ENCODE measurements around the gene RGS3.

Gene RGS3

DNA sequence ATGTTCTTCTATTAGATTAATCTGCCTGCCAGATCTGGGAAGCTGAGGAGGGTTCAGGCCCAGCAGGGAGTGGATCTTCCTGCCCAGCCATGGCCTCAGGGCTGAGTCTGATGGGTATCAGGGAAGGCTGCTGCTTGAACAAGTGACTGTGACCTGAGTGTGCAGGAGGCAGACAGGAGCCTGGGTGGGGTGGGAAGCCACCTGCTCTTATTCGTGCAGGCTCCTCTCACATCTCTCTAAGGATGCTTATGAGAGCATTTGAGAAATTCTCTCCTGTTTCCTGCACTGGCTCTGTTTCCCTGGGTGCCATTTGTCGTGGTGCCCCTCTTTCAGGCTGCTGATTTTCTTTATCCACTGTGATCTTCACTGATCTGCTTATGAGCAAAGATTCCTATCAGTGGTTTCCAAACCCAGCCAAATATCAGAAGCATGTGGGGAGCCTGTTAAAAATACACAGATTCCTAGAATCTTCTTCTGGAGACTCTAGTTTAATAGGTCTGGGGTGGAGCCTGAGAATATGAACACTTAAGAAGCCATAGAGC is 2.1 kb downstream of the RGS3 start:
- DNase-seq (ENCODE audit: low spot score): no peak

DNA sequence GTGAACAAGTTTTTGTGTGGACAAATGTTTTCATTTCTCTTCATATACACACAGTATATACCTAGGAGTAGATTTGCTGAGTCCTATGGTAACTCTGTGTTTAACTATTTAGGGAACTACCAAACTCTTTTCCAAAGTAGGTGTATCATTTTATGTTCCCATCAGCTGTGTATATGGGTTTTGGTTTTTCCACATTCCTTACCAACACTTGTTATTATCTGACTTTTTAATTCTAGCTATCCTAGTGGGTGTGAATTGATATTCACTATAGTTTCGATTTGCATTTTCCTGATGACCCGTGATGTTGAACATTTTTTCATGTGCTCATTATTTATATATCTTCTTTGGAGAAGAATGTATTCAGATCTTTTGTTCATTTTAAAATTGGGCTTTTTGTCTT is 3.7 kb downstream of the RGS3 start:
- DNase-seq (ENCODE audit: low spot score): no peak

DNA sequence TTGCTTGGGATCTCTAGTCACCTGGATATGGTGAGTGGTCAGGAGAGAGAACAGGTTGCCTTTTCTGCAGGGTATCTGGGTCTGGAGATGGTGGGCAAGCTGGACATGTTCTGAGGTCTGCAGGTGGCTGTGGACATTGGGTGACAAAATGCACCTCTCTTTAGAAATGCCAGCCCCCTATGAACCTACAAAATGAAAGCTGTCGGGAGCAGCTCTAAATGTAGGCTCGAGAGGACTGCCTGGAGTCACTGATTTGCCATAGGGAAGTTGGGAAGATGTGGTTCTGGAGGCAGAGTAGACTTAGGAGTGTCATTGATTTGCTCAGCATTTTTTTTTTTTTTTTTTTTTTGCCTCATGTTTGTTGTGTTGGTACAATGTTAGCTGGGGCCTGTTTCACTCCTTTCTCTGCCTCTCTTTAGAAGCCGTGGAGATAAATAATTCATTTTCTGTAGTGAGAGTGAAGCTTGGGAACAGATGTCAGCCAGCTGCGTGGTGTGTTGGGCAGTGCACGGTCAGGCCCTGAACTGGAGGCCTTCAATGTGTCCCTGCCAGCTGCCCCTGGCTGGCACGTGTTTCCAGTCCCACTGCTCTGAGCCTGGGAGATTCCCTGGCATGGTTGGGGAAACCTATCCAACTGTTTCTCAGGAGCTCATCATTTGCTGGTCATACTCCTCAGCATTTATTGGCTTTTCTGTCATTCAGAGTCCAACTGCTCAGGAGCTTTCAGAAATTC is 5.4 kb downstream of the RGS3 start:
- DNase-seq (ENCODE audit: low spot score): peak; percentile 55

DNA sequence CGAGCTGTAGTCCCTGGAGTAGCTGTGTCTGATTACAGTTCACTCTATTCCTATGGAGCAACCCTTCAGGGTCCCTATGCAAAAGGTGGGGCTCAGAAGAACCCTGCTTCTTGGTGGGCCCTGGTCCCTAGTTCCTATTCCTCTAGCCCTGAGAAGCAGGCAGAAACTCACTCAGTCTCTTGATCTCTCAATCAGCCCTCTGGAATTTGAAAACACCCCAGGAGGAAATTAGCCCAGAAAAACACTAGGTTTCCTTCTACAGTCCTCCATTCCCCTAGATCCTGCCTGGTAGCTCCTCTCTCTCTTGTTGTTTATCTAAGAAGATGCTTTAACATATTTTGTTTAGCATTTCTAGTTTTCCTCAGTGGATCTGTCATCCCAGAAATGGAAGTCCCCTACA is 7.6 kb downstream of the RGS3 start:
- no peak for DNase-seq (ENCODE audit: low spot score)

DNA sequence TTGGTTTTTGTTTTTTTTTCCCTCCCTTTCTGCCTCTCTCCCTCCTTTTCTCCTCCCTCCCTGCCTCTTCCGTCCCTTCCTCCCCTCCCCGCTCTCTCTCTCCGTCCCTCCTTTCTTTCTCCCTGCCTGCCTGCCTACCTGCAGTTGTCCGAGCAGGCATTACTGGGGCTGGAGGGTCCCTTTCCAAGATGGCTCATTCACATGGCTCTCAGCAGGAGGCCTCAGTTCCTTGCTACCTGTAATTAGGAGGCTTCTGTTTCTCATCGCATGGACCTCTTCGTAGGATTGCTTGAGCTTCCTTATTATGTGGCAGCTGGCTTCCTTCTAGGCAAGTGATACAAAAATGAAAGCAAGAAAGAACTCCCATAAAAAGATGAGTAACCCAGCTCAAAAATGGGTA is 8.0 kb downstream of the RGS3 start:
- DNase-seq (ENCODE audit: low spot score): no peak

DNA sequence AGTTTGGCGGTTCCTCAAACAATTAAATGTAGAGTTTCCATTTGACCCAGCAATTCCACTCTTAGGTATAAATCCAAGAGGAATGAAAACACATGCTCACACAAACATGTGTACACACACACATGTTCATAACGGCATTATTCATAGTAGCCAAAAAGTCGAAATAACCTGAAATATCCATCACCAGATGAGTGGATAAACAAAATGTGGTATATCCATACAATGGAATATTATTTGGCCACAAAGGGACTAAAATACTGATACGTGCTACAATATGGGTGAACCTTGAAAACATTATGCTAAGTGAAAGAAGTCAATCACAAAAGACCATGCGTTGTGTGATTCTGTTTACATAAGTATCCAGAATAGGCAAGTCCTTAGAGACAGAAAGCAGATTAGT is 8.7 kb downstream of the RGS3 start:
- DNase-seq (ENCODE audit: low spot score): no peak

DNA sequence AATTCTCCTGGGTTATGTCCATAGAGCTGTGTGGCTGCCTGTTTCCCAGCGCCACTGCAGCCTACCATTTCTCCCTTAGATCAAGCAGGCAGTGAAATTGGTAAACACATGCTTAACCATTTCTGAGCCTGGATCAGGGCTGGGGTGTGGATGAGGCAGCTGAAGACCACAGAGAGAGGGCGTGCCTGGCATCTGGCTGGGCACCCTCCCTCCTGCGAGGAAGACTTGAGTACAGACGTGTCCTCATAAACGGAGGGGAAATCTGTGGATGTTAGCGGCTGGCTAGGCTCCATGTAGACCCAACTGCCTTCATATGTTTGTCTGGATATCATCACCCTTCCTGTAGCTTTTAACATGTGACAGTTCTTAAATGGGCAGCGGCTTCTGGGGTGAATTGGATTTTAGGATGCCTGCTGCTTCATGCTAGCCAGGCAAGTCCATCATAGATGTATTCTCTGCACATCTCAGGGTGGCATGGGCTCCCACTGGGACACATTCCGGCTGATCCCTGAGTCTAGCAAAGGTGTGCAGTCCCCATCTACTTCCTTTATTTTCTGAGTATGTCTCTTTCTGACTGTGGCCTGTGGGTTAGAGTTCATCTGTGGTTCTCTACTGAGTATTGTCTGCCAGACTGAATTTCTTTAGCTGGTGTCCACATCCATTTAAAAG is 11.0 kb downstream of the RGS3 start:
- DNase-seq (ENCODE audit: low spot score): no peak

DNA sequence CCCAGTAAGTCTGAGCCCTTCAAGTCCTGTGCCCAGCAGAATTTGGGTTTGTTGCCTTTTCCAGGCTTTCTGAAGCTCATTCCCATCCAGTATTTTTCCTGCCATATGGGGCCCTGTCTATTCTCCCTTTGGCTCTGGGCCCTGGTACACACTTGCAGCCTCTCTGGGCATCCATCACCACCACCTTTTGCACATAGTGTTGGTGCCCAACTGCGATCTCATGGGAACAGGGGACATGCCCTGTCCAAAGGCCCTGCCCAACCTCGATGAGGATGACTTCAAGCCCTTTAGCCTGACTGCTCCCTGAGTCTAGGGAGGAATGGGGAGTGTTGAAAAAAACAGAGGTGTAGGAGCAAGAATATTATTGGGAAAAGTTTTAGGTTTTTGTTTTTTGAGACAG is 11.5 kb downstream of the RGS3 start:
- DNase-seq (ENCODE audit: low spot score): no peak

DNA sequence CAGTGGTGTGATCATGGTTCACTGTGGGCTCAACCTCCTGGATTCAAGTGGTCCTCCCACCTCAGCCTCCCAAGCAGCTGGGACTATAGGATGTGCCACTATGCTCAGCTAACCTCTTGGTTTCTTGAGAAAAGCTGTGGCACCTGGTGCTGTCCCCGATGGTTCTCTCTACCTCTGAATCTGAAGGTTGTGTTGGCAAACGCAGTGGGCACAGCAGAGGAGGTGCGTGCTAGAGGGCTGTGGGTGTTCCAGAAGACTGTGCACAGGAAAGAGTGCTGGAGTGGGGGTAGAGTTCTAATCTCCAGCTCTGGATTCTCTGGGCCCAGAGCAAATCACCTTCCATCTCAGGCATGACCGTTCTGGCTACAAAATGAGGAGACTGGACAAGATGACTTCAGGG is 12.5 kb downstream of the RGS3 start:
- DNase-seq (ENCODE audit: low spot score): no peak

DNA sequence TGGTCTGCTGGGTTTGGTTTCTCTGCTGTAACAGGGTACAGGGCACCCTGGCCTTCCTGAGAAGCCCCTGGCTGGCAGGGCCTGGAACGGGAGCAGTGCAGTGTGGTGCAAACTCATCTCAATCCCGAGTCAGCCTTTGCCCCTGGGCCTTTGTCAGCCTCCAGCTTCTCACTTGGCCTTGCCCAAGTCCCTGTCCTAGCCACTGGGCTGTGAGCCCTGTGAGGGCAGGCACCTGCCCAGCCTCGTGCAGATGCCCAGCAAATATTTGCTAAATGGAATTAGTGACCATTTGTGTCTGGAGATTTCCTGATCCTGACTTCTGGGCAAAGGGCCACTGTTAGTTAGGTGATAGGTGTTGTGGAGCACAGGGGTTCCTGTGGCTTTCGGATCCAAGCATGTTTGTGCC is 13.0 kb downstream of the RGS3 start:
- no peak for DNase-seq (ENCODE audit: low spot score)

DNA sequence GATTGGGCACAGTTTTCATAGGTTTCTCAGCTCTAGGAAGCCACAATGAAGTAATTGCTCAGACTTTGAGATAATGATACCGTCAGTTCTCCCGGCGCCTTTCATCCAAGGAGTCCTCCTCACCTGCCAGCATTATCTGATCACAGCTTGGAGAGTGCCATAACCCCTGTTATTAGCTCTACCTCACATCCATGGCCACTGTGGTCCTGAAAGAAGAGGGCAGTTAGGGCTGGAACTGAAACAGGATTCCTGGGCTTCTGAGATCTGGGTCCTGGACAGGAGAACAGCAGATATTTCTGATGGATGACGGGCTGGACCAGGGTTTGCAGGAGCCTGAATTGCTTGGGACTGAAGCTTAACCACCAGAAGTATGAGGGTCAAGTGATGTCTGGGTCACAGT is 13.5 kb downstream of the RGS3 start:
- DNase-seq (ENCODE audit: low spot score): no peak

DNA sequence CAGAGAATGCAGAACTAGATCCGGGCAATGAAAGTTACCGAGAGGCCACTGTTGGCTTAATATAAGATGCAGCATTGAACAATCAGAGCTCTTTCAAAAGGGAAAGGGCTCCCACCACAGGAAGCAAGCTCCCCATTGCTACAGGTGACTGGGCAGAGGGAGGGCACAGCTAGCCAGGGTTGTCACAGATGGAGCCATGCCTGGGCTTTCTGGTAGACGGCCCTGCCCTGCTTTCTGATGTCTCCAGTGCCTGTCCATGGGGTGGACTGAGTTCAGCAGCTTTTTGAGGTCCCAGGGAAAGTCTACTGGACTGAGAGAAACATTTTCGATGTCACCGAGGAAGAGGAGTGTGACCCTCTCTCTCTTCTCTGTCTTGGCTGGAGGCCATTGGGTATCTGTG is 14.1 kb downstream of the RGS3 start:
- no peak for DNase-seq (ENCODE audit: low spot score)

DNA sequence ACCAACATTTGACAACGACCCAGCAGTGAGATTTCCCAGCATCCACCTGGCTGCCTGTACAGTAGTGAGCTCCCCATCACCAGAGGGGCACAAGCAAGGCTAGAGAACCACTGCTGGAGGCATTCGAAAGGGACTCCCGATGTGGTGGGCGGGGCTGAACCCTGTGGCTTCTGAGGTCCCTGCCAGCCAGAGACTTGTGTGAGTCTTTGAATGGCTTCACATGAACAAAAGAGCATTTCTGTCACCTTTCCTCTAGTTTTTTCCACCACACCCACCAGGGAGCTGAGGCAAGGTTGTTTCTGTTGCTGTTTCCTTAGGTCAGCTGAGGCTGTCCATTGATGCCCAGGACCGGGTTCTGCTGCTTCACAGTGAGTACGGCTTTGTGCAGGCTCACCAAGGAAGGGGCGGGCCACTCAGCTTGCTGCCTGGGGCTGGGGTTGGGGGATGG is 15.7 kb downstream of the RGS3 start:
- no peak for DNase-seq (ENCODE audit: low spot score)

DNA sequence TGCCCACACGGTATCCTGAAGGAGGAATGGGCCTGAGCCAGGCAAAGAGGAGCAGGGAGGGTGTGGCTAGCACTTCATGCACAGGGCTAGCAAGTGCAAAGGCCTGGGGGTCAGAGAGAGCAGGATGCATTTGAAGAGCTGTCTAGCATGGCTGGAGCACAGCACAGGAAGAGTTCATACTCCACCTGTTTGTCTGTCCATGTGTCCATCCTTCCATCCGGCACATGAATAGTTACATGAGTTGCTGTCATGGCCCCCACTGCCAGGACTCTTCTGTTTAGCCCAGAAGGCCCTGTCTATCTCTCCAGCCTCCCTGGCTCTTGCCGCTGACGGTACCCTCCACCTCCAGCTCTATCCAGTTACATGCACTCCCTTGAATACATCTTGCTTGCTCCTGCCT is 17.1 kb downstream of the RGS3 start:
- no peak for DNase-seq (ENCODE audit: low spot score)

DNA sequence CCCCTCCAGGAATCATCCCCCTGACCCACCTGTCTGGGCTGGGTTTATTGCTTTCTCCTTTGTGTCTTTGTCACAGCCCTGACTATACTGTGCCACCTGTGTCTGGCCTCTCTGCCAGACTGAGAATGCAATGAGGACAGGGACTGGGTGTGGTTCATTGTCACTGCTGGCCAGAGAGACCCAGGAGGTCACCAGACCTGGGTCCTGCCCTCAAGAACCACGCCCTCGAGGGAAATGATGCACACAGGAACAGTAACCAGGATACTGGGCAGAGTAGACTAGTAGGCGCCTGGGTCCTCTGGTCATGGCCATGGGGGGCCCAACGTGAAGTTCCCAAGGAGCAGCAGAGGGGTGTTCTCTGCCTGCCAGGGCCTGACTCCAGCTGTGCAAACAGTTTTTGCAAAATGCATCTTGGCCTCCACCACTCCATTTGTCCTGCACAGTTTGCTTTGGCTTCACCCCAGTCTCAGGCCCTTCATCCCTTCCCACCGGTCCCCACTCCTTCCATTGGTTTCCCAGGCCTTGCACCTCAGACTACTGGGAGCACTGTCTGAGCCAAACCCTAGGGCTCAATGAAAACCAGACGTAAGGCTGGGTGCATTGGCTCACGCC is 17.8 kb downstream of the RGS3 start:
- DNase-seq (ENCODE audit: low spot score): no peak

DNA sequence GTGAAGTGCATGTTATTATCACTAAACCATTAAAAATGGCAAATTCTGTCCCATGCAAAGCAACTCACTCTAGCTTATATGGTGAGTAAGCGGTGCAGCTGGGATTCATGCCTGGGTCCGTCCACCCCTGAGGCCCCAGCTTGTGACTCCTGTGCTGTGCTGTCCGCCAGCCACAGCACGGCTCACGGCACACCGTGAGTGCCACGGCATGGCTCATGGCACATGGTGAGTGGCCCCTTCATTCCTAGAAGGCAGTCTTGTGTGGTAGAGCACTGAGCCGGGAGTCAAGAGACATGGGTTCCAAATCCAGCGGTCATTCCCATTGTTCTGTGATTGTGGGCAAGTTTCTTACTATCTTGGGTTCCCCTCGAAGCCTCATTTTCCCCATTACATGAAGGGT is 18.8 kb downstream of the RGS3 start:
- DNase-seq (ENCODE audit: low spot score): no peak

DNA sequence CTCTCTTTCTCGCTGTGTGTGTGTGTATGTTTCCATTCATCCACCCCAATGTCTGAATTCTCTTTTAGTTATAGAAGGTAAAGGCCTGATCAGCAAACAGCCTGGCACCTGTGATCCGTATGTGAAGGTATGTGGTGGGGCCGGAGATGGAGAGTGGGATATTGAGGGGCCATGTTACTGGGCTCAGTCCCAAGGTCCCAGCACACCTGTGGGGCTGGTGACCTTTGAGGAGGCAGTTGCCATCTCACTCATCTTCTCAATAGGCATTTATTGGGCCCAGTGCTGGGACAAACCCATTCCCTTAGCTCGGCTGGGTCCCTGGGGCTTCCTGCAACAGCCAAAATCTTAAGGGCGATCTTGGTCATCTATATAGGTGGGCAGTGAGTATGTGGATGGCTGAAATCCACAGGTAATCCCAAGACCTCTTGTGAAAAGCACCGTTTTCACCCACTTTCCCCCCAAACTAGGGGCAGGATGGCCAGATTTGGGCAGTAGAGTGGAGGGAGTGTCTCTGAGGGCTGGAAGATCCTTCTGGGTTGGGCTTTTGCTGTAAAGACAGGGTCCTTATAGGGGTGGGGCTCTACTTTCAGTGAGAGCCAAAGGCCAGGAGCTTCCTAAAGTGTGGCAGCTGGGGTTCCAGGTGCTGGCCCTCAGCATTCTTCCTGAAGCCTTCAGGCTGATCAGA is 19.6 kb downstream of the RGS3 start:
- no peak for DNase-seq (ENCODE audit: low spot score)

DNA sequence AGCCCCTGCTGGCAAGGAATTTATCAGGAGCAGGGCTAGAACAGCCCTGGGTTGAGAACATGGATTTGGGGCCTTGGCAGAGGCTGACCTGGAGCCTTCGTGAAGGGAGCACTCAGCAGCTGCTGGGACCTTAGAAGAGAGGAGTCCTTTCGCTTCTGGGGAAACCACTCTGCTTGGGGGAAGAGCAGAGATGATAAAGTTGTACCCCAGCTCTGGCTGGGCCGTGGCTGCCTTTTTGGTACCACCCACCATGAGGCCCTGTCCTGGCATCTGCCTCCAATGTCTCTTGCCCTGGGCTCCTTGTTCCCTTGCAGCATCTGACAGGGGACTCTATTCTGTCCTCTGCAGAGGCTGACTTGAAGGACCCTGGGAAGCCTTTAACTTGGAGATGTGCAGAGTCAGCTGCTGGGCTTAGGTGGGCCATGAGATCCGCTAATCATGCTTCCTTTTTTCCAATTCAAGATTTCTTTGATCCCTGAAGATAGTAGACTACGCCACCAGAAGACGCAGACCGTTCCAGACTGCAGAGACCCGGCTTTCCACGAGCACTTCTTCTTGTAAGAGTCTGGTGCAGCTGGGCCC is 20.2 kb downstream of the RGS3 start:
- DNase-seq (ENCODE audit: low spot score): no peak

DNA sequence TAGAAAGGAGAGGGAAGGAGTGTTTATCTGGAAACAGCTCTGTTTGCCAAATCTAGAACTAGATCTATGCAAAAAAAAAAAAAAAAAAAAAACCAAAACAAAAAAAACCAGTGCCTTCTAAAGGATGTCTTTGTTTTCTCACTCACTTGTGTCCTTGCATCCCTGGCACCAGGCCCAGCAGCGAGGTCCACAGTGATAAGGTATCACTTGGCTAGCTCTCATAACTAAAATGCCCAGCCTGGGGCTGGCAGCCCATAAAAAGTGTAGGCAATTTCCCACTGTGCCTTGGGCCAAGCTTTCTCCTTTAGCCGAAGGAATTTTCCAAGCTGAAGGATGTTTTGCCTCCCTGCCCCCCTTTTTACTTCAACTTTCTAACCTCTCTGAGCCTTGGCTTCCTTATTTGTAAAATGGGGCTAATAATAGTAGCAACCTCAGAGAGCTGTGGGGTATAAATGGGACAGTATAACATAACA is 20.8 kb downstream of the RGS3 start:
- peak; percentile 23 for DNase-seq (ENCODE audit: low spot score)

DNA sequence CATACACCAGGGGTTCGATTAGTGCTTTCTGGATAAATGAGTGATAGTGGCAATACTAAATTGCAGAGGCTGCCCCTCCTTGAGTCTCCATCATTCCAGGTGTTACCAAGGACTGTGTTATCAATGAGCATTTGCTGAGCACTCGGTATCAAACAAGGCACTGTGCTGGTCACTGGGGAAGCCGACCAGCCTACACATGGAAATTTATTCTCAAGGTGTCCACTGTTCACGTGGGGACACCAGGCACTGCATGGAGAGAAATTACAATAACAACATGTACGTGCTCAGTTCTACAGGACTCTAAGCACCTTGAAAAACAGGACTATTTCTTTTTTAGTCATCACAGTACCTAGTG is 22.2 kb downstream of the RGS3 start:
- DNase-seq (ENCODE audit: low spot score): no peak

DNA sequence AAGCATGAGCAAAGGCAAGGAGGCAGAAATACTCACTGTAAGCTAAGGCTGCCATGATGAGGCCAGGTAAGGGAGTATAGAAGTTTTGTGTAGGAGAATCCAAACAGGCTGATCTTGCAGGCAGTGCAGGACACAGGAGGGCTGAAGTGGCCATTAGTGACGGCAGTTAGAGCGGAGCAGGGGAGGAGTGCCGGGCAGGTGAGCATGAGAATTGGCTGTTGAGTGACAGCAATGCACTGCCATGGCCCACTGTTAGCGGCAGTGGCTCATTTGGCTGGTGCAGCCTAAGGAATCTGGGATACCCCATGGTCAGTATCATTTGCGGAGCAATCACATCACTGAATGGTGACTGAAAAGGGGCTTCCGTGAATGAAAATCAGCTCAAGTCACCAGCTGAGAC is 22.8 kb downstream of the RGS3 start:
- no peak for DNase-seq (ENCODE audit: low spot score)

DNA sequence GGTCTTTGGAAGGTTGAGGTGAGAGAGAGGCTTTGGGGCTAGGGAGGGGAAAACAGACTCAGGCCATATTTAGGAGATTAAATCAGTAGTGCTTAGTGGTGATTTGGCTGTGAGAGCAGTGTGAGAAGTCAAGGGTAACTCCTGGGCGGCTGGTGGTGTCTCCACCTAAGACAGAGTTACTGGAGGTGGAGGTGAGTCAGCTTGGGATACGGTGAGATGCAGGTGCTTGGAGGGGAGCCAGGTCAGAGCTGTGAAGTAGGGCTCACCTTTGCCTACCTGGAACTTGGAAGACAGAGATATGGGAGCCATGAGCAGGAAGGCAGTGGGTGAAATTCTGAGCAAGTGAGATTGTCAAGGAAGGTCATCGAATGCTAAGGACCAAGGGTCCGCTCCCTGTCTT is 24.5 kb downstream of the RGS3 start:
- DNase-seq (ENCODE audit: low spot score): no peak

Data from pons (tissue), 1 donor.